Naive thymus-derived CD8-positive, alpha-beta T cell (primary cell): ENCODE data around the gene RDH5. TPM values are rescaled to one million over a fixed set of nuclear protein-coding genes. Genes with fewer than 3 reads are reported as not detected.
"Not testable (repeated sequence)": the region's sequence is repeated elsewhere in the genome, so short reads cannot be mapped to it uniquely, and the experiment has no call there.

Experiments used
- ATAC-seq, 2 donors: fragments of 150-1000 bp; cut with Tn5 transposase in 1 of 2; sonication (Bioruptor Pico), chemical (Tn5 transposase) in 1 of 2; 1 replicate in 1 of 2; 2 replicates in 1 of 2; pipeline ENCODE4 v1.10.0; 2021; ENCODE audit warnings: mild to moderate bottlenecking in 2 of 2, moderate library complexity in 2 of 2
- POLR2A ChIA-PET: fragments of 350-600 bp; sonication (Branson Sonifier 250); formaldehyde crosslinking; loops from one replicate; lab custom pipeline; 2021; ENCODE audit warnings: antibody characterized with exemption; lab: Charles Lee
- DNase-seq, 10 donors: peaks; one replicate each; pipeline versions ENCODE4 v3.0.0 to v3.0.0-alpha.2; 2020 to 2022
- H3K27ac Mint-ChIP-seq, 10 donors: one replicate each; pipeline ENCODE4 v1.8.0; 2020 to 2022; ENCODE audit warnings: mild to moderate bottlenecking in 10 of 10, mixed read lengths in 10 of 10, moderate library complexity in 4 of 10, inconsistent platforms in 1 of 10
- H3K27me3 Mint-ChIP-seq, 5 donors: one replicate each; pipeline ENCODE4 v1.8.0; 2021 to 2022; ENCODE audit warnings: mixed read lengths in 5 of 5
- H3K36me3 Mint-ChIP-seq, 3 donors: one replicate each; pipeline ENCODE4 v1.8.0; 2020 to 2022; ENCODE audit warnings: mixed read lengths in 3 of 3, mild to moderate bottlenecking in 2 of 3, inconsistent platforms in 1 of 3
- H3K4me1 Mint-ChIP-seq, 4 donors: one replicate each; pipeline ENCODE4 v1.8.0; 2021 to 2022; ENCODE audit warnings: mixed read lengths in 4 of 4
- H3K4me3 Mint-ChIP-seq, 10 donors: one replicate each; pipeline ENCODE4 v1.8.0; 2020 to 2022; ENCODE audit warnings: mild to moderate bottlenecking in 10 of 10, mixed read lengths in 10 of 10, moderate library complexity in 6 of 10, inconsistent platforms in 1 of 10
- H3K9me3 Mint-ChIP-seq, 9 donors: one replicate each; pipeline ENCODE4 v1.8.0; 2020 to 2022; ENCODE audit warnings: mixed read lengths in 9 of 9, mild to moderate bottlenecking in 3 of 9, inconsistent platforms in 1 of 9, moderate library complexity in 1 of 9
- polyA plus RNA-seq, 3 donors: library from polyadenylated mRNA; unstranded; fragments of 300-500 nt; fragmentation: Illumina TruSeq; gene quantifications; one replicate each; pipeline ENCODE4 v1.2.3, GENCODE V29; 2021
- total RNA-seq, 8 experiments: library from RNA in 2 of 8; stranded (reverse) in 2 of 8; gene quantifications; one replicate each; pipeline ENCODE4 v1.2.3 and lab custom pipeline; 2021 to 2026

Gene RDH5
- total and polyA plus RNA-seq, 5 experiments from 2014 or later = 1.0 to 30.4 (median 15.1) TPM; not detected in 1

- POLR2A ChIA-PET = interaction anchor here (0.6 to 1.7 kb wide), 3 partner anchors 84 to 444 kb away, joined by 3 to 11 read pairs (median 3); partner anchors contain the start of genes DNAJC14 and SMARCC2
- peak overlapping the region; percentile 77 to 95 (median 86) for H3K27ac Mint-ChIP-seq
- H3K4me3 Mint-ChIP-seq = peak overlapping the region; percentile 6 to 95 (median 90)
- ATAC-seq (no peak), DNase-seq (no peak)
- peaks cover 29 to 45% (median 32%) of the 10 kb centered on the region in 4 donors for H3K4me1 Mint-ChIP-seq
- no peaks in the 10 kb centered on the region for H3K27me3 Mint-ChIP-seq
- H3K9me3 Mint-ChIP-seq = no peaks in the 10 kb centered on the region
- H3K36me3 Mint-ChIP-seq = peaks cover 0 to 13% (median 0%) of the 10 kb centered on the region in 3 donors
Measured at GRCh38 chr12:55745361-55746173, 25.4 kb downstream of the RDH5 start.

- peak overlapping the region; percentile 71 to 87 (median 82) for H3K27ac Mint-ChIP-seq
- H3K9me3 Mint-ChIP-seq = no peaks in the 10 kb centered on the region
- peaks cover 29 to 45% (median 34%) of the 10 kb centered on the region in 4 donors for H3K4me1 Mint-ChIP-seq
- no peak for ATAC-seq
- POLR2A ChIA-PET = interaction anchor here (0.6 to 1.2 kb wide), 6 partner anchors 8 to 473 kb away, joined by 3 to 7 read pairs (median 4); no protein-coding TSS in a partner anchor
- peak overlapping the region; percentile 6 to 84 (median 64) for H3K4me3 Mint-ChIP-seq
- H3K27me3 Mint-ChIP-seq = no peaks in the 10 kb centered on the region
- DNase-seq = no peak
- peaks cover 0 to 18% (median 0%) of the 10 kb centered on the region in 3 donors for H3K36me3 Mint-ChIP-seq
Measured at GRCh38 chr12:55746174-55746912, 26.1 kb downstream of the RDH5 start.

GRCh38 chr12:55746913-55747231 is 26.7 kb downstream of the RDH5 start:
- no peaks in the 10 kb centered on the region for H3K27me3 Mint-ChIP-seq
- POLR2A ChIA-PET = interaction anchor here (0.6 to 1.2 kb wide), 5 partner anchors 8 to 472 kb away, joined by 3 to 7 read pairs (median 4); no protein-coding TSS in a partner anchor
- no peak for ATAC-seq
- H3K9me3 Mint-ChIP-seq = no peaks in the 10 kb centered on the region
- no peak for DNase-seq
- H3K36me3 Mint-ChIP-seq = peaks cover 0 to 21% (median 0%) of the 10 kb centered on the region in 3 donors
- H3K4me3 Mint-ChIP-seq = no peak overlapping the region
- peaks cover 29 to 45% (median 34%) of the 10 kb centered on the region in 4 donors for H3K4me1 Mint-ChIP-seq
- H3K27ac Mint-ChIP-seq = peak overlapping the region in 9 of 10 donors; percentile 68 to 86 (median 82)

GRCh38 chr12:55748230-55748993 is 28.2 kb downstream of the RDH5 start:
- ATAC-seq (no peak), DNase-seq (no peak)
- Mint-ChIP-seq H3K9me3 (no peaks in the 10 kb centered on the region), H3K27me3 (no peaks in the 10 kb centered on the region), H3K27ac (peak overlapping the region in 8 of 10 donors; percentile 4 to 77 (median 64)), H3K4me1 (peaks cover 24 to 35% (median 28%) of the 10 kb centered on the region in 4 donors), H3K36me3 (peaks cover 0 to 34% (median 0%) of the 10 kb centered on the region in 3 donors), H3K4me3 (no peak overlapping the region)
- POLR2A ChIA-PET = interaction anchor here (0.6 kb wide), 1 partner anchor 250 kb away, joined by 5 read pairs; no protein-coding TSS in a partner anchor

GRCh38 chr12:55755246-55755645 is 35.1 kb downstream of the RDH5 start:
- no peaks in the 10 kb centered on the region for H3K9me3 Mint-ChIP-seq
- DNase-seq (no peak), ATAC-seq (no peak)
- no peak overlapping the region for H3K4me3 Mint-ChIP-seq
- no peaks in the 10 kb centered on the region for H3K27me3 Mint-ChIP-seq
- POLR2A ChIA-PET = interaction anchor here (0.7 kb wide), 1 partner anchor 11 kb away, joined by 3 read pairs; no protein-coding TSS in a partner anchor
- peak overlapping the region; percentile 7 to 84 (median 48) for H3K27ac Mint-ChIP-seq
- H3K4me1 Mint-ChIP-seq = peaks cover 0 to 14% (median 6%) of the 10 kb centered on the region in 4 donors
- H3K36me3 Mint-ChIP-seq = peaks cover 0 to 81% (median 17%) of the 10 kb centered on the region in 3 donors

- DNase-seq (no peak), ATAC-seq (no peak)
- Mint-ChIP-seq H3K9me3 (no peaks in the 10 kb centered on the region), H3K36me3 (peaks cover 0 to 74% (median 19%) of the 10 kb centered on the region in 3 donors), H3K27ac (peak overlapping the region in 7 of 10 donors; percentile 11 to 92 (median 42)), H3K4me1 (peaks cover 0 to 14% (median 8%) of the 10 kb centered on the region in 4 donors), H3K27me3 (no peaks in the 10 kb centered on the region), H3K4me3 (no peak overlapping the region)
- POLR2A ChIA-PET = interaction anchor here (0.5 to 1.3 kb wide), 3 partner anchors 15 to 781 kb away, joined by 3 to 4 read pairs (median 4); partner anchors contain the start of gene GDF11
Measured at GRCh38 chr12:55757701-55758100, 37.5 kb downstream of the RDH5 start.

GRCh38 chr12:55758575-55758974 is 38.4 kb downstream of the RDH5 start:
- not testable (repeated sequence) for H3K27me3 Mint-ChIP-seq, H3K4me3 Mint-ChIP-seq, ATAC-seq, H3K9me3 Mint-ChIP-seq, DNase-seq
- Mint-ChIP-seq H3K36me3 (peaks cover 0 to 72% (median 19%) of the 10 kb centered on the region in 3 donors), H3K4me1 (peaks cover 0 to 14% (median 8%) of the 10 kb centered on the region in 4 donors), H3K27ac (peak overlapping the region in 2 of 10 donors; percentile 40 to 47)
- POLR2A ChIA-PET = interaction anchor here (0.7 kb wide), 2 partner anchors 172 to 173 kb away, joined by 3 to 6 read pairs; no protein-coding TSS in a partner anchor

GRCh38 chr12:55760663-55761062 is 40.5 kb downstream of the RDH5 start:
- H3K36me3 Mint-ChIP-seq = peaks cover 0 to 67% (median 19%) of the 10 kb centered on the region in 3 donors
- H3K4me1 Mint-ChIP-seq = peaks cover 0 to 12% (median 5%) of the 10 kb centered on the region in 4 donors
- no peaks in the 10 kb centered on the region for H3K9me3 Mint-ChIP-seq
- no peak for ATAC-seq
- no peak for DNase-seq
- POLR2A ChIA-PET = no interaction called here
- H3K4me3 Mint-ChIP-seq = no peak overlapping the region
- H3K27ac Mint-ChIP-seq = peak overlapping the region in 6 of 10 donors; percentile 18 to 93 (median 53)
- no peaks in the 10 kb centered on the region for H3K27me3 Mint-ChIP-seq

- ATAC-seq (no peak), DNase-seq (no peak)
- Mint-ChIP-seq H3K36me3 (peaks cover 0 to 64% (median 11%) of the 10 kb centered on the region in 3 donors), H3K27ac (no peak overlapping the region), H3K4me3 (no peak overlapping the region), H3K27me3 (no peaks in the 10 kb centered on the region), H3K4me1 (peaks cover 0 to 17% (median 10%) of the 10 kb centered on the region in 4 donors), H3K9me3 (no peaks in the 10 kb centered on the region)
- POLR2A ChIA-PET = interaction anchor here (0.7 kb wide), 1 partner anchor 15 kb away, joined by 3 read pairs; no protein-coding TSS in a partner anchor
Measured at GRCh38 chr12:55762646-55763045, 42.5 kb downstream of the RDH5 start.

- no peaks in the 10 kb centered on the region for H3K27me3 Mint-ChIP-seq
- peak overlapping the region in 8 of 10 donors; percentile 7 to 85 (median 48) for H3K27ac Mint-ChIP-seq
- ATAC-seq (no peak), DNase-seq (no peak)
- peaks cover 0 to 50% (median 4%) of the 10 kb centered on the region in 3 donors for H3K36me3 Mint-ChIP-seq
- H3K9me3 Mint-ChIP-seq = no peaks in the 10 kb centered on the region
- POLR2A ChIA-PET = interaction anchor here (0.6 kb wide), 1 partner anchor 35 kb away, joined by 4 read pairs; no protein-coding TSS in a partner anchor
- H3K4me3 Mint-ChIP-seq = no peak overlapping the region
- peaks cover 0 to 18% (median 13%) of the 10 kb centered on the region in 4 donors for H3K4me1 Mint-ChIP-seq
Measured at GRCh38 chr12:55765736-55766290, 45.6 kb downstream of the RDH5 start.

GRCh38 chr12:55767156-55767555 is 47.0 kb downstream of the RDH5 start:
- H3K4me1 Mint-ChIP-seq = peaks cover 4 to 26% (median 16%) of the 10 kb centered on the region in 4 donors
- no peaks in the 10 kb centered on the region for H3K27me3 Mint-ChIP-seq
- H3K9me3 Mint-ChIP-seq = no peaks in the 10 kb centered on the region
- POLR2A ChIA-PET = interaction anchor here (0.6 to 1.5 kb wide), 4 partner anchors 23 to 963 kb away, joined by 3 to 5 read pairs (median 4); partner anchors contain the start of gene RNF41
- ATAC-seq (no peak), DNase-seq (no peak)
- no peak overlapping the region for H3K27ac Mint-ChIP-seq
- H3K36me3 Mint-ChIP-seq = peaks cover 0 to 60% (median 4%) of the 10 kb centered on the region in 3 donors
- no peak overlapping the region for H3K4me3 Mint-ChIP-seq
